IPS-18a (cell line): Measurements from ENCODE around the gene GTF3C2.
"Not testable (repeated sequence)": the region's sequence is repeated elsewhere in the genome, so short reads cannot be mapped to it uniquely, and the experiment has no call there.

Experiments used
- H3K27ac ChIP-seq: one replicate; pipeline ENCODE4 v1.5.1; 2013; ENCODE audit warnings: low read length
- H3K27me3 ChIP-seq: one replicate; pipeline ENCODE4 v1.6.1; 2013; ENCODE audit warnings: mild to moderate bottlenecking, low read length; ENCODE audit not compliant: control insufficient read depth, insufficient read depth
- H3K36me3 ChIP-seq: one replicate; pipeline ENCODE4 v1.6.1; 2013; ENCODE audit warnings: low read depth, low read length; ENCODE audit not compliant: control insufficient read depth
- H3K4me1 ChIP-seq: one replicate; pipeline ENCODE4 v1.6.1; 2013; ENCODE audit warnings: low read depth, low read length; ENCODE audit not compliant: control insufficient read depth
- H3K4me3 ChIP-seq: one replicate; pipeline ENCODE4 v1.5.1; 2013; ENCODE audit warnings: low read length
- H3K9ac ChIP-seq: one replicate; pipeline ENCODE4 v1.6.1; 2013; ENCODE audit warnings: mild to moderate bottlenecking, low read length, moderate library complexity
- H3K9me3 ChIP-seq: one replicate; pipeline ENCODE4 v1.6.1; 2013; ENCODE audit warnings: low read depth, low read length; ENCODE audit not compliant: control insufficient read depth

Gene GTF3C2

GRCh38 chr2:27303093-27304025 lies 53.2 kb downstream of the GTF3C2 start:
- Histone ChIP-seq H3K4me3 (no peak overlapping the region), H3K9ac (no peak overlapping the region)

GRCh38 chr2:27300606-27301005 lies 56.0 kb downstream of the GTF3C2 start:
- not testable (repeated sequence) for H3K9me3 ChIP-seq, H3K27ac ChIP-seq, H3K4me3 ChIP-seq, H3K4me1 ChIP-seq, H3K36me3 ChIP-seq, H3K9ac ChIP-seq
- peaks cover 15% of the 10 kb centered on the region for H3K27me3 ChIP-seq

More at GRCh38 chr2:27303093-27304025, 53.2 kb downstream of the GTF3C2 start:
- no peaks in the 10 kb centered on the region for H3K9me3 ChIP-seq
- peaks cover 6% of the 10 kb centered on the region for H3K4me1 ChIP-seq
- no peak overlapping the region for H3K27ac ChIP-seq
- peaks cover 43% of the 10 kb centered on the region for H3K27me3 ChIP-seq
- H3K36me3 ChIP-seq: no peaks in the 10 kb centered on the region

DNA sequence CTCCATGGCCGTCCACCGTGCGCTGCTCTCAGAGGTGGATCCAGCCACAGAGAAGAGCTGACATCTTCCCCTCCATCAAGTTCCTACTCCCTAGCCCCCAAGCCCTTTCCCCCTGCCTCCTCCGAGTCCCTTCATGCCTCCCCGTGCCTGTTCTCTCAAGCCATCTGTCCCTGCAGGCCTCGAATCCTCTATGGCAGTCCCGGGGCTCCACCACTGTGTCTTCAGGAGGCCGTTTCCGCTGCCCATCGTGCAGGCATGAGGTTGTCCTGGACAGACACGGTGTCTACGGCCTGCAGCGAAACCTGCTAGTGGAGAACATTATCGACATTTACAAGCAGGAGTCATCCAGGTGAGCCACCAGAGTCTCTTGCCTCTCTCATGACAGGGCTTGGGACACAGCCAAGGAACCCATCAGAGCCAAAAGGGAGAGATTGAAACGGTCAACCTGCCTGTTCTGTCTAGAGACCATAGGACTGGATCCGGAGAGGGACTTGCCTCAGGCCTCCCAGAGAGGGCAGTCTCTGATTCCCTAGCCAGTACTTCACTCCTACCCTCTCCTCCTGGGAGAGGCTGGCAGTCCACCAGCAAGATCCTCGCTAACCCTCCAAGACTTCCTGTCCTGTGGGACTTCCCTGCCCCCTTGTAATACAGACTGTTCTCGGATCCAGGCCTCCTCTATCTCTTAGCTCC lies 58.0 kb downstream of the GTF3C2 start:
- H3K27me3 ChIP-seq: no peaks in the 10 kb centered on the region
- no peak overlapping the region for H3K9ac ChIP-seq
- H3K9me3 ChIP-seq: no peaks in the 10 kb centered on the region
- H3K36me3 ChIP-seq: no peaks in the 10 kb centered on the region
- H3K4me3 ChIP-seq: no peak overlapping the region
- H3K4me1 ChIP-seq: no peaks in the 10 kb centered on the region
- no peak overlapping the region for H3K27ac ChIP-seq

GRCh38 chr2:27297195-27297594 lies 59.4 kb downstream of the GTF3C2 start:
- Histone ChIP-seq H3K4me1 (no peaks in the 10 kb centered on the region), H3K9me3 (no peaks in the 10 kb centered on the region), H3K9ac (no peak overlapping the region)

GRCh38 chr2:27296481-27296880 lies 60.1 kb downstream of the GTF3C2 start:
- Histone ChIP-seq H3K4me1 (peaks cover 3% of the 10 kb centered on the region), H3K4me3 (no peak overlapping the region), H3K9ac (no peak overlapping the region), H3K27ac (no peak overlapping the region), H3K27me3 (peaks cover 5% of the 10 kb centered on the region), H3K36me3 (no peaks in the 10 kb centered on the region), H3K9me3 (no peaks in the 10 kb centered on the region)

More at GRCh38 chr2:27297195-27297594, 59.4 kb downstream of the GTF3C2 start:
- Histone ChIP-seq H3K27ac (no peak overlapping the region), H3K36me3 (no peaks in the 10 kb centered on the region), H3K27me3 (no peaks in the 10 kb centered on the region), H3K4me3 (no peak overlapping the region)

DNA sequence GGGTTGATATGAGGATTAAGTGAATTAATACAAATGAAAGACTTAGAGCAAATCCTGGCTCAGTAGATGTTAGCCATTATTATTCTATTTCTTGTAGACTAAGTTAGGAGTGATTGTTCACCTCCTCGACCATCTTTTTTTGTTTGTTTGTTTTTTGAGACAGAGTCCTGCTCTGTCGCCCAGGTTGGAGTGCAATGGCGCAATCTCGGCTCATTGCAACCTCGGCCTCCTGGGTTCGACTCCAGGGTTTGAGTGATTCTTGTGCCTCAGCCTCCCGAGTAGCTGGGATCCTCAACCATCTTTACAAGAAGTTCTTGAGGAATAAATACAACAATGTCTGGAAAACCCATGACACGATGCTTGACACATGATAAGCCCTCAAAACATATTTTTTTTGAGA lies 61.6 kb downstream of the GTF3C2 start:
- H3K27me3 ChIP-seq: peaks cover 5% of the 10 kb centered on the region
- H3K9ac ChIP-seq: no peak overlapping the region
- H3K4me3 ChIP-seq: no peak overlapping the region
- no peaks in the 10 kb centered on the region for H3K9me3 ChIP-seq
- H3K4me1 ChIP-seq: peaks cover 3% of the 10 kb centered on the region
- no peak overlapping the region for H3K27ac ChIP-seq
- H3K36me3 ChIP-seq: no peaks in the 10 kb centered on the region

DNA sequence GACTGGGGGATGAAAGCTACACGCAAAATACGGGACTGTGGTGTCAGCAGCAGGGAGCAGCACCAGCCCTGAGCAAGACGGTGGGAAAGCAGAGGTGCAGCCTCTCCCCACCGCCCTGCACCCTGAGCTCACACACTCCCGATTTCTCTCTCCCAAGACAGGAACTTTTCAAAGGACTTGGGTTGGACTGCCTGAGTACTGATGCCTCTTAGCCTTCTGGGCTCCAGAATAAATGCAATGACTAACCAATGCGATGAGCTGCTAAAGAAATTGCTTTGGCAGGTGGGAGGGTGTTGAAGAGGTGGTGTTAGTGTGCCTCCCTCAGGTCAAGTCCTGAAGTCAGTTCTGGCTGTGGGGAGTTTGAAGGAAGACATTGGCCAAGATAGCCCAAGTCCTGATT lies 64.7 kb downstream of the GTF3C2 start:
- H3K4me3 ChIP-seq: no peak overlapping the region
- peaks cover 5% of the 10 kb centered on the region for H3K27me3 ChIP-seq
- peaks cover 3% of the 10 kb centered on the region for H3K4me1 ChIP-seq
- no peak overlapping the region for H3K27ac ChIP-seq
- H3K36me3 ChIP-seq: no peaks in the 10 kb centered on the region
- no peaks in the 10 kb centered on the region for H3K9me3 ChIP-seq
- H3K9ac ChIP-seq: no peak overlapping the region

GRCh38 chr2:27290549-27290948 lies 66.0 kb downstream of the GTF3C2 start:
- Histone ChIP-seq H3K27me3 (peaks cover 5% of the 10 kb centered on the region), H3K27ac (no peak overlapping the region), H3K9me3 (no peaks in the 10 kb centered on the region), H3K9ac (no peak overlapping the region), H3K4me1 (peaks cover 3% of the 10 kb centered on the region), H3K4me3 (no peak overlapping the region), H3K36me3 (no peaks in the 10 kb centered on the region)

- Histone ChIP-seq H3K36me3 (no peaks in the 10 kb centered on the region), H3K4me1 (peaks cover 3% of the 10 kb centered on the region), H3K9me3 (no peaks in the 10 kb centered on the region), H3K27me3 (peaks cover 5% of the 10 kb centered on the region), H3K9ac (no peak overlapping the region), H3K4me3 (no peak overlapping the region), H3K27ac (no peak overlapping the region)
Measured at GRCh38 chr2:27288610-27289009, 68.0 kb downstream of the GTF3C2 start.

- Histone ChIP-seq H3K9me3 (no peaks in the 10 kb centered on the region), H3K36me3 (no peaks in the 10 kb centered on the region), H3K9ac (no peak overlapping the region), H3K4me1 (peaks cover 22% of the 10 kb centered on the region), H3K27ac (no peak overlapping the region), H3K27me3 (peaks cover 20% of the 10 kb centered on the region), H3K4me3 (no peak overlapping the region)
Measured at GRCh38 chr2:27285481-27285880, 71.1 kb downstream of the GTF3C2 start.

- Histone ChIP-seq H3K9me3 (no peaks in the 10 kb centered on the region), H3K4me3 (no peak overlapping the region), H3K27me3 (peaks cover 20% of the 10 kb centered on the region), H3K36me3 (no peaks in the 10 kb centered on the region), H3K4me1 (peaks cover 22% of the 10 kb centered on the region), H3K9ac (no peak overlapping the region), H3K27ac (no peak overlapping the region)
Measured at GRCh38 chr2:27284996-27285395, 71.6 kb downstream of the GTF3C2 start.
